Fibroblast of pulmonary artery (primary cell): Measurements from ENCODE around the gene LINS1.

ENCODE experiments used
- DNase-seq: peaks from one replicate; pipeline ENCODE4 v3.0.0-alpha.2; 2010; ENCODE audit warnings: low read depth
- H3K4me3 ChIP-seq: replicated peaks from 2 replicates; pipeline ENCODE4 v1.5.1; 2011; ENCODE audit warnings: low read depth, mild to moderate bottlenecking, control low read depth, low read length, moderate library complexity
- TF ChIP-seq, protein P1 (sequence below): IDR thresholded peaks from 2 replicates; pipeline ENCODE4 v1.5.1; 2011; ENCODE audit warnings: mild to moderate bottlenecking, control low read depth, low read length, inconsistent platforms; ENCODE audit errors: missing control alignments

The LINS1 gene

DNA sequence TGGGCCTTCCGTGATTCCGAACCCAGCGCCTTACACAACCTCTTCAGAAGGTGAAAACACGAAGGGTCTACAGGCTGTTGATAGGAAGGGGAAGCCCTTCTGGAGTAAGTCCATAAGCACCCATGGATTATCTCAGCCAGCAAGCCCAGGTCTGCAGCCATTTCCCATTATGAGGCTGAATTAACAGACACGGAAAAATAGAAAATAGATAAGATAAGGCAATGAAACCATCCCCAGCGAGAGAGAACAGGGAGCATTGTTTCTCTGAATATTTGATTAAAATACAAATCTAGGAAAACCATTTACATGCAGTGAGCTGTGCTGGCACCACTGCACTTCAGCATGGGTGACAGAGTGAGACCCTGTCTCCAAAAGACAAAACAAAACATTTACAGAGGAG is 57.0 kb downstream of the LINS1 start:
- DNase-seq = no peak
- no peak overlapping the region for H3K4me3 ChIP-seq
- TF ChIP-seq, protein P1, sequence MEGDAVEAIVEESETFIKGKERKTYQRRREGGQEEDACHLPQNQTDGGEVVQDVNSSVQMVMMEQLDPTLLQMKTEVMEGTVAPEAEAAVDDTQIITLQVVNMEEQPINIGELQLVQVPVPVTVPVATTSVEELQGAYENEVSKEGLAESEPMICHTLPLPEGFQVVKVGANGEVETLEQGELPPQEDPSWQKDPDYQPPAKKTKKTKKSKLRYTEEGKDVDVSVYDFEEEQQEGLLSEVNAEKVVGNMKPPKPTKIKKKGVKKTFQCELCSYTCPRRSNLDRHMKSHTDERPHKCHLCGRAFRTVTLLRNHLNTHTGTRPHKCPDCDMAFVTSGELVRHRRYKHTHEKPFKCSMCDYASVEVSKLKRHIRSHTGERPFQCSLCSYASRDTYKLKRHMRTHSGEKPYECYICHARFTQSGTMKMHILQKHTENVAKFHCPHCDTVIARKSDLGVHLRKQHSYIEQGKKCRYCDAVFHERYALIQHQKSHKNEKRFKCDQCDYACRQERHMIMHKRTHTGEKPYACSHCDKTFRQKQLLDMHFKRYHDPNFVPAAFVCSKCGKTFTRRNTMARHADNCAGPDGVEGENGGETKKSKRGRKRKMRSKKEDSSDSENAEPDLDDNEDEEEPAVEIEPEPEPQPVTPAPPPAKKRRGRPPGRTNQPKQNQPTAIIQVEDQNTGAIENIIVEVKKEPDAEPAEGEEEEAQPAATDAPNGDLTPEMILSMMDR = no peak

GRCh38 chr15:100544338-100544841 is 57.6 kb downstream of the LINS1 start:
- TF ChIP-seq, protein P1 = no peak
- H3K4me3 ChIP-seq = no peak overlapping the region
- DNase-seq = no peak

- TF ChIP-seq, protein P1 = no peak
- no peak overlapping the region for H3K4me3 ChIP-seq
- no peak for DNase-seq
Measured at GRCh38 chr15:100542290-100542689, 59.7 kb downstream of the LINS1 start.

- no peak for DNase-seq
- no peak overlapping the region for H3K4me3 ChIP-seq
- TF ChIP-seq, protein P1 = no peak
Measured at GRCh38 chr15:100537331-100537730, 64.7 kb downstream of the LINS1 start.

- H3K4me3 ChIP-seq = no peak overlapping the region
- TF ChIP-seq, protein P1 = no peak
- DNase-seq = no peak
Measured at GRCh38 chr15:100536733-100537132, 65.3 kb downstream of the LINS1 start.

DNA sequence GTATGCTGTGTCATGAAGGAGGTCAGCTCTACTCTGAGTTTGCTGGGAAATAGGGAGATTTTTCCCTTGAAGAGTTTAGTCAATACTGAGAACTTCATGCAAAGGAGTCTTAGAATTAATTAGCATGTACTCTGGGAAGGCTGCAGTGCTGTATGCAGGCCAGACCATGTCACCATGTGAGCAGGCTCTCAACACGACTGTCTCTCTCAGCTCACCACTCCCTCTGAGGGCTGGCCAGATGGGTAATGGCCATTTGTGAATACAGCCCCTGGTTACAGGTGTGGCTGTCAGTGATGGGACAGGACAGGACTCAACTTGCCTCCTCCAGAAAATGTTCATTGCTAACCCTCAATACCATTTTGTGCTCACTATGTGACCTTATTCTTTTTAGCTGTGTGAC is 68.1 kb downstream of the LINS1 start:
- TF ChIP-seq, protein P1 = no peak
- DNase-seq = no peak
- no peak overlapping the region for H3K4me3 ChIP-seq

GRCh38 chr15:100531823-100532327 is 70.1 kb downstream of the LINS1 start:
- H3K4me3 ChIP-seq = no peak overlapping the region
- DNase-seq = no peak
- TF ChIP-seq, protein P1 = no peak
